Thyroid gland (tissue), 4 donors: Measurements from ENCODE around the gene CERS5. TPM values are rescaled to one million over a fixed set of nuclear protein-coding genes. Genes with fewer than 3 reads are reported as not detected.

Source experiments
- DNase-seq, 2 donors: peaks; one replicate each; pipeline ENCODE4 v3.0.0-alpha.2; 2019
- H3K27ac ChIP-seq, 3 donors: fragments of 200-600 bp; sonication (generic); 1 replicate in 2 of 3; 2 replicates in 1 of 3; pipeline ENCODE4 v1.5.1; 2016 to 2019; ENCODE audit warnings: mild to moderate bottlenecking in 1 of 3, moderate library complexity in 1 of 3
- H3K27me3 ChIP-seq: fragments of 200-600 bp; sonication (generic); one replicate; pipeline ENCODE4 v1.5.1; 2019
- H3K36me3 ChIP-seq, 2 donors: fragments of 200-600 bp; sonication (generic); one replicate each; pipeline ENCODE4 v1.5.1; 2016 to 2019
- H3K4me1 ChIP-seq, 2 donors: fragments of 200-600 bp; sonication (generic); one replicate each; pipeline ENCODE4 v1.5.1; 2017 to 2019
- H3K4me3 ChIP-seq, 3 donors: fragments of 200-600 bp; sonication (generic); replicated peaks in 1 of 3; 1 replicate in 2 of 3; 2 replicates in 1 of 3; pipeline ENCODE4 v1.5.1; 2016; ENCODE audit warnings: mild to moderate bottlenecking in 1 of 3
- H3K9me3 ChIP-seq: fragments of 200-600 bp; sonication (generic); one replicate; pipeline ENCODE4 v1.5.1; 2017
- CTCF ChIP-seq, 6 experiments: fragments of 200-600 bp in 3 of 6; fragments of 450-650 bp in 3 of 6; sonication (generic) in 3 of 6; IDR thresholded peaks; one replicate each; pipeline ENCODE4 v1.5.1; 2016 to 2019; ENCODE audit warnings: antibody characterized with exemption in 6 of 6, mild to moderate bottlenecking in 2 of 6, inconsistent platforms in 1 of 6, moderate library complexity in 1 of 6
- POLR2A ChIP-seq, 2 donors: fragments of 450-650 bp; IDR thresholded peaks; one replicate each; pipeline ENCODE4 v1.6.1; 2017; ENCODE audit warnings: antibody characterized with exemption in 2 of 2, mild to moderate bottlenecking in 2 of 2, moderate library complexity in 1 of 2
- WGBS, 2 donors: methylation state at CpG; one replicate each; pipeline ENCODE4 v1.1.5; 2017; 5-methylcytosine and 5-hydroxymethylcytosine counted together
- intact Hi-C: fragments of 100-400 bp; cut with DNase I; formaldehyde crosslinking; loops from one replicate; pipeline ENCODE4 v1.15.1; 2023
- total RNA-seq, 4 donors: library from RNA; depleted of rRNA; stranded (reverse); fragments of >200 nt; gene quantifications; one replicate each; pipeline ENCODE4 v1.2.3, GENCODE V29; 2016

Gene CERS5
- total RNA-seq, 4 donors from 2014 or later: 20.2 to 34.9 (median 29.5) TPM

DNA sequence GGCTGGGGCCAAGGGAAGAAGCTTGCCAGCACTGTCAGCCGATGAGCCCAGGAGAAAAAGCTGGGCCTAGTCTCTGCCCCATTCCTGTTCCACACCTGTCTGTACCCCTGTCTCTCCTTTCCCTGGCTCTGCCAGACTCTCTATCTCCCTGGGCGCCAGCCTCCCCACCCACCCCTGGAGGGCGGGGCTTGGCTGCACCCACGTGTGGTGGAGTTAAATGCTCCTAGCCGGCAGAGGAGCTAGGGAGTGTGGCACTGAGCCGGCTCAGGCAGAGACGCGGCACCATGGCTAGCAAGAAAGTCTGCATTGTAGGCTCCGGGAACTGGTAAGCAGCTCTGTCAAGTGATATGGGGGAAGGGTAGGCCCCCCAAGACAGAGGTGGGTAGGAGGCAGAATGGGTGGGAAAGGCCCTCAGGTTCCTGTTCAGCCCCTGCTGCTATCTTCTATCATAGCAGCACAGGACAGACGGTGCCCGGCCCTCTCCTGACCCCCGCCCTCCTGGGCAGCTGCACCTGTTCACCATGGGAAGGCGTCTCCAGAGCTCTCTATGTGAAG, 63.3 kb downstream of the CERS5 start, which contains the start of gene GPD1:
Gene GPD1 (plus strand): TSS at position 242 of the 555 bp plus-strand sequence. CDS start 43 bp downstream, at position 285.
- H3K4me3 ChIP-seq: no peak within 1 kb of the TSS
- peak; percentile 90 to 92 for DNase-seq

GRCh38 chr12:50103351-50103750, 63.8 kb downstream of the CERS5 start:
- Histone ChIP-seq H3K27ac (peak overlapping the region in 1 of 3 donors; percentile 39), H3K36me3 (peaks cover 16 to 19% of the 10 kb centered on the region in 2 donors), H3K4me3 (no peak overlapping the region), H3K27me3 (no peaks in the 10 kb centered on the region), H3K4me1 (peaks cover 10 to 13% of the 10 kb centered on the region in 2 donors), H3K9me3 (no peaks in the 10 kb centered on the region)
- 100% methylated on average over 2 of the region's 2 CpGs for WGBS, 2 donors
- intact Hi-C loops: loop anchor here (10.0 kb wide), 1 partner anchor 211 kb away; no protein-coding TSS in a partner anchor
- TF ChIP-seq CTCF (IDR thresholded peaks at IDR 0.05) (no peak), POLR2A (IDR thresholded peaks at IDR 0.05) (no peak)
- DNase-seq: no peak

More for the DNA sequence above, 63.3 kb downstream of the CERS5 start, which contains the start of gene GPD1:
- TF ChIP-seq POLR2A (IDR thresholded peaks at IDR 0.05): peak in 1 of 2 donors; percentile 73
- peak in 2 of 6 experiments; percentile 12 to 25 for TF ChIP-seq CTCF (IDR thresholded peaks at IDR 0.05)
- Histone ChIP-seq H3K9me3 (no peaks in the 10 kb centered on the region), H3K27ac (peak within 1 kb of the TSS in 1 of 3 donors; percentile 39), H3K4me1 (peaks cover 10 to 13% of the 10 kb centered on the region in 2 donors), H3K27me3 (no peaks in the 10 kb centered on the region), H3K36me3 (peaks cover 11 to 14% of the 10 kb centered on the region in 2 donors)
- intact Hi-C loops: loop anchor here (10.0 kb wide), 1 partner anchor 211 kb away; no protein-coding TSS in a partner anchor
- 10 to 12% methylated on average over 10 to 11 of the region's 13 CpGs for WGBS, 2 donors

DNA sequence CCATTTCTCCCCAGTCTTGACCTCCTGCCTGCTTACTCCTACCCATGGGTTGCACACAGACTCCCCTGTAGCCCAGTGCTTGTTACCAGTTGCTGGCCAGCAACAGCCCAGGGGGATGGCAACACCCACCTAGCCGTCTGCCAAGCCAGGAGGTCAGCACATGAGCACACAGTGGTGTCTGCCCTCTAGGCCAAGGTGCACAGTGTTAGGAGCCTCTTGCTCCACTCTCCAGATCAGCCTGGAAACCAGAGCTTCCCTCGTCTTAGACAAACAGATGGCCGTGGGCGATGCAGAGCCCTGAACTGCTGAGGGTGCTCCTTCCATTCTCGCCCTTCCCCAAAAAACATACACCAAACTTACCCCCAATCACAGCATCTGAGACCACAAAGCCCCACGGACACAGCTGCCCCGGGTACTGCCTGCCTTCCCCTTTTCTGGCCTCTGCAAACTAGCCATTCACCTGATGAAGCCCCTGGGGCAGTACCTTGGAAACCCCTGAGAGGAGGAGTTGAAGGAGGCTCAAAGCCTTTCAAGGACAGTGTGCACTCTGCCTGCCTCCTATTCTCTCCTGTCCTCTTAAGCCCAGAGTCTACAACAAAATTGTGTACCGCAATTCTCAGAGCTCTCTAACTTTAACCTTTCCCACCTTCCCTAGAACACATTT, 64.4 kb downstream of the CERS5 start:
- TF ChIP-seq CTCF (IDR thresholded peaks at IDR 0.05) (no peak), POLR2A (IDR thresholded peaks at IDR 0.05) (no peak)
- H3K27ac ChIP-seq: no peak overlapping the region
- H3K4me1 ChIP-seq: peaks cover 10 to 13% of the 10 kb centered on the region in 2 donors
- no peaks in the 10 kb centered on the region for H3K9me3 ChIP-seq
- no peaks in the 10 kb centered on the region for H3K27me3 ChIP-seq
- no peak overlapping the region for H3K4me3 ChIP-seq
- intact Hi-C loops: loop anchor here (10.0 kb wide), 1 partner anchor 212 kb away; no protein-coding TSS in a partner anchor
- no peak for DNase-seq
- peaks cover 22 to 24% of the 10 kb centered on the region in 2 donors for H3K36me3 ChIP-seq
- WGBS, 2 donors: 79 to 83% methylated on average over 7 to 8 of the region's 8 CpGs

DNA sequence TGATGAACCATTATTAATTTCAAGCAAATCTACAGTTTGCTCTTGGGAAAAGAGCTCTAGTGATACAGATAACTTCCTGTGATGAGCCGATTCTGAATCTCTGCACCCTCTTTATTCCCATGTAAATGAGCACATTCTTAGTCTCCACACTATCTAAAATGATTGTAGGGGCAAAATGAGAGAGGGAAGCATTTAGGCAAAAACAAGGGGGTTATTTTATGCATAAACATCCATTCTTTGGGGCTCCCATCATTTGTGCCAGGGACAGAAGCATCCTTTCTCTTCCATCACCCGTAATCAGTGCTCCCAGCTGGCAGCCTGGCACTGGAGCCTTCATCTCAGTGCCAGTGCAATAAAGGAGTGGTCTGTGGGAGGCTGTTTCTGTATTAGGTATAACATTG, 65.0 kb downstream of the CERS5 start:
- Histone ChIP-seq H3K4me1 (peaks cover 10 to 13% of the 10 kb centered on the region in 2 donors), H3K36me3 (peaks cover 29 to 31% of the 10 kb centered on the region in 2 donors), H3K4me3 (no peak overlapping the region), H3K9me3 (no peaks in the 10 kb centered on the region), H3K27me3 (no peaks in the 10 kb centered on the region), H3K27ac (no peak overlapping the region)
- no peak for DNase-seq
- intact Hi-C loops: loop anchor here (10.0 kb wide), 1 partner anchor 213 kb away; no protein-coding TSS in a partner anchor
- TF ChIP-seq CTCF (IDR thresholded peaks at IDR 0.05) (no peak), POLR2A (IDR thresholded peaks at IDR 0.05) (no peak)
- WGBS, 2 donors: 93 to 96% methylated on average over 2 of the region's 2 CpGs
